ENCODE results near the gene HERC4.
"Not testable (repeated sequence)": the region's sequence is repeated elsewhere in the genome, so short reads cannot be mapped to it uniquely, and the experiment has no call there.

HERC4 gene

DNA sequence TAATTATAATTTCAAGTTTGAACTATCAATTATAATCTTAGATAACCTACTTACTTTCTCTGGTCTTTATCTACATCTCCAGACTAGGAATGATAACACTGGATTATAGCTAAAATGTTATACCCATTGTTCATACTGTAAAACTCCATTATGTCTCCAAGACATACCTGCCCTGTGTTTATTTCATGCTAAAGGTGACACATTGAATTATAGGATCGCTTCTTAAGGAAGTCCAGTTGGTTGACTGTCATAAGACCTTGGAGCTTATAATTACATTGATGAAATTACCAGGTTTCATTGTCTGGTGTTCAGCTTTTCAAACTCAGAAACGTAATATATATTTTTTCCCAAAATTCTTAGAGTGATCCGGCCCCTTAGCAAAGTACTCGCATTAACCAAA lies 15.5 kb upstream of the HERC4 start:
- DNase-seq = no peak

DNA sequence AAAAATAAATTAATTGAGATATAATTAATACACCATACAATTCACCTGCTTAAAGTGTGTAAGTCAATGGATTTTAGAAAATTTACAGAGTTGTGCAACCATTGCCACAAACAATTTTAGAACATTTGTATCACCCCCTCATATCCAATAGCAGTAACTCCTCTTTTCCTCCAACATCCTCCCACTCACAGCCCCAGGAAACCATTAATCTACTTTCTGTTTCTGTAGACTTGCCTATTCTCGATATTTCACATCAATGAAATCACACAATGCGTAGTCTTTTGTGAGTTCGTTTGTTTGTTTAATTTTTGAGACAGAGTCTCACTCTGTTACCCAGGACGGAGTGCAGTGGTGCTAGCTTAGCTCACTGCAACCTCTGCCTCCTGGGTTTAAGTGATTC lies 13.7 kb upstream of the HERC4 start:
- no peak for DNase-seq

DNA sequence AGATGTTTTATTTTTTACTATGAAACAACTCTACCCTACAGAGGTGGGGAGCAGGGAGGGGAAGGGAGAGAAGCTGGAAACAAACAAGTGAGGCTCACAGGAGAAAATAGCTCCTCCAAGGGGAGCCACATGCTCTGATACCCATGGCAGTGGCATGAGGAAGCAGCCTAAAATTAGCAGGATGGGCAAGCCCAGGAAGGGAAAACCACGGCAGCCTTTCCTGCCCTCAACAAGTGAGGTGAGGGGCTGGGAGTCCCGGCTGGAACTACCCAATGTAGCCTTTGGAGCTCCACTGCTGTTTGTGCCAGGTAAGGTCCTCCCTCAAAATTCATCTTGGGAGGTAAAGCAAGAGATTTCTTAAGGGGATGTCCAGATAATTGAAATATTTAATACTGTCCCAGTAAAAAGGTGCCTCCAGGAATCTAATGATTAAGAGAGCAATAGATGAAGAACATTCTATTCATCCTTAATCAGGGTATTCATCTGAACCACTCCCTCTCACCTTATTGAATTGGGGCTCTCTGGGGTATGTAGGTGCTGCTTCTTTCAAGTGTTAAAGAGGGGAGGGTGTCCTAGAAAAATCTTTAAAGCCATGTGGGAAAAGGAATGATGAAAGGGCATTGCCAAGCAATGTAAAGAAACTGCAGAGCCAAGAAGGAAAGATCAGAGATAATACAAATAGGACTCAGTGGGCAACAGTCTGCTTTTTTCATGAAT lies 12.8 kb upstream of the HERC4 start:
- no peak for DNase-seq

DNA sequence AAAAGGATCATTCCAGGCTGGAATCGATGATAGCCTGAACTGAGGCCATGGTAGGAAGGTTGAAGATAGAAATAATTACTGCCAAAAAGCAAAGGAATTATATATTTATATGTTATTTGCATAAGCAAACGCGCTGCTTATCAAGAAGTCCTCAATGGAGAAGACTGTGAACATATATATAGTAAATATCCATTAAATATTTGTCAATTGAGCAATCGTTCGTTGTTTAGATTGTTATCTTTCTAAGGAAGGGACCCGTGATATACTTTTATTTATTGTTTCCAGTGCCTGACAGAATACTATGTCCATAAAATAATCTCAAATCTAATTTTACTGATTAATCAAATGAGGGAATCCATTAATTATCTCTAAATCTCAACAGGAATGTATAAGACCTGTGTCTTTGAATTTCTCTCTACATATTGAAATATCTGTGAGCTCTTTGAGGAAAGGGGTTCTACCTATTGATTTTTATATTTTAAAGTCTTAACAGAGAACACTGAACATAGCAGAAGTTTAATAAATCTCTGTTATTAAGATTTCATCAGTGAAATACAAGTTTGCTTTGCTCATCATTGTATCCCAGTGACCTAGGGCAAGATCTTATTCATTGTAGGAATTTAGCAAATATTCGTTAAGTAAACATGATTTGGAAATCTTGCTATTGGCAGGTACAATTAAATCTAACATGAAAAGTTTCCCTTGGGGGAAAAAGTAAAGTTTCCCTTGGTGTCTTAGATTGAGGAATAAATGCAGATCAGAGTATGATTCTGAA lies 12.0 kb upstream of the HERC4 start:
- DNase-seq = no peak

DNA sequence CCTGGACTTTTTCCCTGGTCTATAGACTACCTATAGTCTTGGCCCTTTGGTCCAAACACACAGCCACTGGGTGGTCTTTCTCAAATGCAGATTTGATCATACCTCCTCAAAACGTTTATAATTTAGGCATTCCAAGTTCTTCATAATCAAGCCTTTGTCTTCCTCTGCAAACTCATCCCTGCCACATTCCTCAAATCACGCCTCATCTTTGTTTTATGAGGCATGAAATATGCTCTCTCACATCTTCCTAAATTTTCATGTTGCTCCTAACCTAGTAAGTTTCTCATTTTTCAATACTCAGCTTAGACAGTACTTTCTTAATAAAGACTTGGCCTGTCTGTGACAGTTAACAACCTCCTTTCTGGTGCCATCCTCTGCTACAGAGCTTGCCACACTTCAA lies 10.9 kb upstream of the HERC4 start:
- DNase-seq = no peak

DNA sequence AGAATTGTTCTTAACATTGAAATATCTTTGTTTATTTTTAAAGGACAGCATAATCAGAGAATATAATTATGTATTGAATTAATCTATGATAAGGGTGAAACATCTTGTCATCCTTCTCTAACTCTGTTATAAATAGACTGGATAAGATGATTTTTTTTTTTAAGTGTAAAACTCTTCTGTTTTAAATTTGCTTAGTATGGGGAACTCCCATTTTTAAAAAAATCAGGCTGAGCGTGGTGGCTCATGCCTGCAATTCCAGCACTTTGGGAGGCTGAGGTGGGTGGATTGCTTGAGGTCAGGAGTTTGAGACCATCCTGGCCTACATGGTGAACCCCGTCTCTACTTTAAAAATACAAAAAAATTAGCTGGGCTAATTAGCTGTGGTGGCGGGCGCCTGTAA lies 9.4 kb upstream of the HERC4 start:
- no peak for DNase-seq

DNA sequence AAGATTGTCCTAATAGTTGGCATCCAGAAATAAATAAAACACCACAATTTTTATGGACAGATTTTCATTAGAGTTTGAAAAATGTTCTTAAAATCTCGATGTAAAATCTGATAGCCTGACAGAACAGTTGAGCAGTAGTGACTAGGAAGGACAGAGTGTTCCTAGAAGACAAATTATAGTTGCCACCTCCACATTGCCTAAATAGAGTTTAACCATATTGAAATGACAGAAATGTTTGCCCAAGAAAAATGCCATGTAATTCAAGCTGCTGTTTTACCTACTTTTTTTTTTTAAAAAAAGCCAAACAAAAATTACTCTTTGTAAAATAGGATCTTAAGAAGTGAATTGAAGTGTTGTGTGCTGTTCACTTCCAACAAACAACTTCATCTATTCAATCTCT lies 8.9 kb upstream of the HERC4 start:
- no peak for DNase-seq

DNA sequence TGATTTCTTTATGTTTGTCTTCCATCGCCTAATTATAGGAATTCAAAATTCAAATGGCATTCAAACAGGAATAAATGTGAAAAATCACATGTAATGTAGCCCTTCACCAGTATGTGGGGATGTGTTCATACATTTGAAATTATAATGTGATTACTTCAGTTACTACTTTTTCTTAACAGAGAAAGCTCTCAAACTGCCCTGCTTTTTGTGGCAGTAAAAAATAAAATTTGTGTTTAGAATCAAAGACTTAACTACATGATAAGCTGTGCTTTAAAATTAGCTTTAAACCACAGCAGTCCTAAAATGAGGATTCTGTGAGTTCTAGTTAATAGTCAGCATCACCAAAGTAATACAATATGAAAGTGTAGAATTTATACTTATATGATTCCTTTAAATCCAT lies 7.8 kb upstream of the HERC4 start:
- no peak for DNase-seq

DNA sequence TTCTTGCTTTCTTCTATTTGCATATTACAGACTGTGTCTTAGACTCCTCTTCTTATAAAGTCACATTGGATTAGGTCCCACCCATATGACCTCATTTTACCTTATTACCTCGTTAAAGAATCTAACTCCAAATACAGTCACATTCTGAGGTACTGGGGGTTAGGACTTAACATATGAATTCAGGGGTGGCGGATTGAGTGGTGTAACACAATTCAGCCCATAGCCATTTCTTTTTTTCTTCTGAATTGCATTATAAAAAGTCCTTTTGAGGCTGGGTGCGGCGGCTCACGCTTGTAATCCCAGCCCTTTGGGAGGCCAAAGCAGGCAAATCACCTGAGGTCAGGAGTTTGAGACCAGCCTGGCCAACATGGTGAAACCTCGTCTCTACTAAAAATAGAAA lies 6.8 kb upstream of the HERC4 start:
- no peak for DNase-seq

DNA sequence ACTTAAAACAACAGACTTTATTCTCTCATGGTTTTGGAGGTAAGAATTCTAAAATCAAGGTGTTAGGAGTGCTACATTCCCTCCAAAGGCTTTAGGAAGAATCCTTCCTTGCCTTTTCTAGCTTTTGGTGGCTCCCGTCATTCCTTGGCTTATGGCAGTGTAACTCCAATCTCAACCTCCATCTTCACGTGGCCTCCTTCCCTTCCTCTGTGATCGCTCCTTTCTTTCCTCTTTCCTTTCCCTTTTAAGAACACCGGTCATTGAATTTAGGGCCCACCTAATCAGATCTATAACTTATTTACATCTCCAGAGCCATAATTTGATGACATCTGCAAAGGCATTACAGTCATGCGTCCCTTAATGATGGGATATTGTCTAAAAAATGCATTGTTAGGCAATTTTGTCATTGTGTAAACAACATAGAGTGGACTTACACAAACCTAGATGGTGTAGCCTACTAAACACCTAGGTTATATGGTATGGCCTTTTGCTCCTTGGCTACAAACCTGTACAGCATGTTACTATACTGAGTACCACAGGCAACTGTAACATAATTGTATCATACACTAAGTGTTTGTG lies 5.9 kb upstream of the HERC4 start:
- DNase-seq = no peak

DNA sequence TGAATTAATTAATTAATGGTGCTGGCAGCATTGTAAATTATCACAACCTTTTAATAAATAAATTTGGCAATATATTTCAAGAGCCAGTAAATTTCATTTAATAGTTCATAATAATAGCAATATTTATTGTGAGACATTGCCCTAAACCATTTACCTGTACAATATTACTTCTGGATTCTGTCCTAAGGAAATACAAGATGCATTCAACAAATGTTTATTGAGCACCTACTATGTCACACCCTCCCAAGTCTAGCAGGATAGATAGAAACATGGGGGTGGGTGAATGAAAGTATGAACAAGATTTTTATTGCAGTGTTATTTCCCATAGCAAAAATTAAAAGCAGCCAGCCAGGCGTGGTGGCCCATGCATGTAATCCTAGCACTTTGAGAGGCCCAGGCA lies 4.4 kb upstream of the HERC4 start:
- no peak for DNase-seq

DNA sequence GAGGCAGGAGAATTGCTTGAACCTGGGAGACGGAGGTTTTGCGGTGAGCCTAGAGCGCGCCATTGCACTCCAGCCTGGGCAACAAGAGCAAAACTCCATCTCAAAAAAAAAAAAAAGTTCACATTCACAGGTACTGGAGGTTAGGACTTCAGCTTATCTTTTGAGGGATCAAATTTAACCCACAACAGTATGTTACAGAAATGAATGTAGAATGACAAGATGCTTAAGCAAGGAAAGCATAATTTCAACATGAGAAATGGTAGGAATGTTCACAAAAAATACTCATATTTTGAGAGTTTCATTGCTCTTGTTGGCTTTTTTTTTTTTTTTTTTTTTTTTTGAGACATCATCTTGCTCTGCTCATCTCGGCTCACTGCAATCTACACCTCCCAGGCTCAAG lies 1.9 kb upstream of the HERC4 start:
- DNase-seq = no peak

DNA sequence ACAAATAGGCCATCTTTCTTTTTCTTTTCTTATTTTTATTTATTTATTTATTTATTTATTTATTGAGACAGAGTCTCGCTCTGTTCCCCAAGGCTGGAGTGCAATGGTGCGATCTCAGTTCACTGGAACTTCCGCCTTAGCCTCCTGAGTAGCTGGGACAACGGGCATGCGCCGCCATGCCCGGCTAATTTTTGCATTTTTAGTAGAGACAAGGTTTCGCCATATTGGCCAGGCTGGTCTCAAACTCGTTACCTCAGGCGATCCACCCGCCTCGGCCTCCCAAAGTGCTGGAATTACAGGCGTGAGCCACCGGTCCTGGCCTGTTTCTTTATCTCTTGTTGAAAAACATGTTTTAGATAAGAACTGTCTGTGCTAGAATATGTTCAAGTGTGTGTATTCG lies 998 bp upstream of the HERC4 start:
- DNase-seq = not testable (repeated sequence)

DNA sequence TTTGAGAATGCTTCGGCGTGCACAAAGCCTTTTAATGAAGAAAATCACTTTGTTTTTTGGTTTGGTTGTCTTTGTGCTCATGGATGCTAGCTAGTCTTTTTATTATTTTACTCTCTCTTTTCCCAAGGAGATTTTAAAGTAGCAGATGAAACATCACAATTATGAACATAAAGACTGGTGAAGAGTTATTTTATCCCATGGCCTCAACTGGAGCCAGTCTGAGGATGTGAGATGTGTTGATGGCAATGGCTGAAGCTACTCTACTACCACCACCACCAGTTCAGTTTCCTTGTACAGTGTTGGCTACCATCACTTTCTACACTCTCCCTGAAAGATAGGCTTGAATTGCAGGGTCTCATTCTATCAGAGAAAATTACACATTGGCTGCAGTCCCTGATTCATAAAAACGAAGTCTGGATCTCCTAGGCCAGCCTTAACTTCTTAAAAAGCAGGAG lies 494 bp upstream of the HERC4 start:
- DNase-seq = no peak

DNA sequence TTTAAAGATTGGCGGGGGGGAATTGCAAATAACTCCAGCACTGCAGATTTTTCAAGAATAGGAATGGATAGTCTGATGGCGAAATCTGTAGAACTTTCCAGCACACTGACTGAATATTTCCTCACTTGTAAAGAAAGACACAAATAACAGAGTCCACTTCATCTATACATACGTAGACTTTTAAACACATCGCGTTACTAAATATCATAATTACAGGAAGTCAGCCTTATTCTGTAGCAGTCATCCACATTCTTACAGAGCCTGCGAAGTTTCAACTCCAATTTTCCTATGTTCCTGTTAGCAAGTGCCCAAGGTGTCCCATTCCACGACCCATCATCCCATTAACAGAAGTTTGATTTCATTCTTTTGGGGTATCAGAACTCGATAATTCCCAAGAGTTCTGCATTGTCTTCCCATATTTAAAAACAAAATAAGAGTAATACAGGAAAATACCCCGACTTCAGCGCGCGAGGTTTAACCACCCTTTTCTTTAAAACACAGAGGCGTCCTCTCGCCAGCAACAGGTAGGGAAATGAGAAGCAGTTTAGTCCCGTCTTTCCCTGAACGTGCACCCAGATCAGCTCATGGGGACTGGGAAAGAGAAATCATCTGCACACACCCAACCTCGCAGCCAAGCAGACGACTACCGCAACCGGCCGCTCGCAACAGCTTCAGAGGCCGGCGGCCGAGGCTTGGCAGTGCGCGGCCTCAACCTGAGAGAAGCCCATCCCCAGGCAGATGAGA lies 880 bp downstream of the HERC4 start:
- no peak for DNase-seq

DNA sequence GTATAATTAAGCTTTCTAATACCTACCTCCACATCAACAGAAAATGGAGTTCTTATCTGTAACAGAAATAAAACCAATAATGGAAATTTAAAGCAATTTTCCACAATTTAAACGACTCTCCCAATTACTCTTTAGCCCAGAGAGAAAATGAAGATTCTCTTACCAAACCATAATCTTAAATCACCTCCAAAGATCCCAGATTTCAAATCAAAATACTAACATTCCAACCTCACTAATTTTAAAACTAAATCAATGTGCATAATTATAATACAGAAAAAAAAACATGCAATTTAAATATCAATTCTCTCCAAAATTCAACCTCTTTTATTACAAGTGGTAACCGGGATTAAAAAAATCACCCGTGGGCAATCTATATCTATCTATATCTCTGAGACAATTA lies 1.5 kb downstream of the HERC4 start:
- DNase-seq = no peak

DNA sequence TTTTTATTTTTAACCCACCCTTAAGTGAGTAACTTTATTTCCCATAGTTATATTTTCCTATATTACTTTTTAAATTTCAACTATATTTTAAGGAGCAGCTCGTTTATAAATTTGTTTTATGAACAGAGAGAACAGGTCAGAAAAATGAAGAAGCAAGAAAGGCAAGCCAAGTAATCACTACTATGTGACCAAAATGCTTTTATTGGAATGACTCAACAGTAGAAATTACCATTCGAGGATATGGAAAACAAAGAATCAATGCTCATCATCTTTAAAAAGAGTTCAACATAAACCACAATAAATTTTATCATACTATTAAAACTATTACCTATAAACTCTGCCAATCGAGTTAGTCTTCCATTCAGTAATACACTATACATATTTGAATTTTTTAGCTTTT lies 7.6 kb downstream of the HERC4 start:
- DNase-seq = no peak

DNA sequence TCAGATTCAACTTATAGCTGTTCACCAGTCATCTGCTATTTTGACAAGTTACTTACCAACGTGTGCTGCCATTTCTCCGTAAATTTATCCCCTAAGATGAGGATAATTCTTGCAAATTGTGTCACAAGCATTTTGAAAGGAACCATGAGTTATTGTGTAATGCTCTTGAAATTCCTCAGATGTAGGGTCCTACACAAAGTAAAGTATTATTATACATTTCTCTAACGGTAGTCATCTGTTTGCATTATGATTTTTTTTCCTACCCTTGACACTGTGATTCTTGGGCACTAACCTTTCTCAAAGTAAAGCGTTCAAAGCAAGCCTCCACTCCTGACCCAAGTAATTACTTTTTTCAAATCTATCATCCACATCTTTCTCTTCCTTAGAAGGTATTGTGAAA lies 8.1 kb downstream of the HERC4 start:
- DNase-seq = no peak

DNA sequence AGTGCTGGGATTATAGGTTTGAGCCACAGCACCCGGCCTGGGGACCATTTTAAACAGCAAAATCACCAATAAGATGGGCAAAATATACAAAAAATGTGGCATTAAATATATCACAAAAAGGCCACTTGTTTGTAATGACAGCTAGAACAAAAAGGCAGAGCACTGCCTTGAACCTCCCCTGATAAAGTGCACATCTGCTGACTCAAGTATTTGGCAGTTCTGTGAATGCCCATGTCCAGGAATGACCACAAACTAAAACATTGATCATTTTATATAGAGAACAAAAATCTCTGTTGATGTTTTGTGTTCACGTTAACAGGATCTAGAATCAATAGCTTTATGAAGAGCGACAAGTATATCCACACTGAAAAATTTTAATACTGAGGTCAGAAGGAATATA lies 21.5 kb downstream of the HERC4 start:
- DNase-seq = no peak

DNA sequence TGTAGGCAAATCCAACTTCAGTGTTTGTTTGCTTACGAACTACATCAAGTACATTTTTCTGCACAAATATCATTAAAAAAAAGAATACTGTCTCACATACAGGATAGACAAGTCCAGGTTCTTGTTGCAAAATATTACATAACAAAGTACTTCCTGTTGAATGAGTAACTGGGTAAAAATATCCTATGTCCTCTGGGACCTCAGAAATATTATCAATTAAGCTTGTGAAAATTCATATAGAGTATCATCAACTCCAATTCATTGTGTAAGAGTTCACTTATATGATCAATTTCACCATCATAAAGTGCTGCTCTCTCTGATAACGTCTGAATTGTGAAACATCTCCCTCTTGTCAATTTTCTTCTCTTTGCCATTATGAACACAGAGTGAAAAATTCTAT lies 22.6 kb downstream of the HERC4 start:
- no peak for DNase-seq

DNA sequence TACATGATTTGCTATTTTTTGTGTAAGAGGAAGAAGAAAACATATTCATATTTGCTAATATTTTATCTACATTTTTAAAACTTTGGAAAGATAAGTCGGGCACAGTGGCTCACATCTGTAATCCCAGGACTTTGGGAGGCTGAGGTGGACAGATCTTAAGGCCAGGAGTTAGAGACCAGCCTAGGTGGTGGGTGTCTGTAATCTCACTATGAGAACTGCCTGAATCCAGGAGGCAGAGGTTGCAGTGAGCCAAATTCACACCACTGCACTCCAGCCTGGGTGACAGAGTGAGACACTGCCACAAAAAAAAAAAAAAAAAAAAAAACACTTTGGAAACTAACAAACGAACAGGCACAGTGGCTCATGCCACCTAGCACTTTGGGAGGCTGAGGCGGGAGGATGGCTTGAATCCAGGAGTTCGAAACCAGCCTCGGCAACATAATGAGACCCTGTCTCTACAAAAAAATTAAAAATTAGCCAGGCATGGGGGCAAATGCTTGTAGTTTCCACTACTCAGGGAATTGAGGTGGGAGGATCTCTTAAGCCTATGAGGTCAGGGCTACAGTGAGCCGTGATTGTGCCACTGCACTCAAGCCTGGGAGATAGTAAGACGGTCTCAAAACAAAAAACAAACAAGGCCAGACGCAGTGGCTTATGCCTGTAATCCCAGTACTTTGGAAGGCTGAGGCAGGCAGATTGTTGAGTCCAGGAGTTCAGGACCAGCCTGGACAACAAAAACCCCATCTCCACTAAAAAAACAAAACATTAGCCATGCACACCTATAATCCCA lies 25.6 kb downstream of the HERC4 start:
- no peak for DNase-seq

DNA sequence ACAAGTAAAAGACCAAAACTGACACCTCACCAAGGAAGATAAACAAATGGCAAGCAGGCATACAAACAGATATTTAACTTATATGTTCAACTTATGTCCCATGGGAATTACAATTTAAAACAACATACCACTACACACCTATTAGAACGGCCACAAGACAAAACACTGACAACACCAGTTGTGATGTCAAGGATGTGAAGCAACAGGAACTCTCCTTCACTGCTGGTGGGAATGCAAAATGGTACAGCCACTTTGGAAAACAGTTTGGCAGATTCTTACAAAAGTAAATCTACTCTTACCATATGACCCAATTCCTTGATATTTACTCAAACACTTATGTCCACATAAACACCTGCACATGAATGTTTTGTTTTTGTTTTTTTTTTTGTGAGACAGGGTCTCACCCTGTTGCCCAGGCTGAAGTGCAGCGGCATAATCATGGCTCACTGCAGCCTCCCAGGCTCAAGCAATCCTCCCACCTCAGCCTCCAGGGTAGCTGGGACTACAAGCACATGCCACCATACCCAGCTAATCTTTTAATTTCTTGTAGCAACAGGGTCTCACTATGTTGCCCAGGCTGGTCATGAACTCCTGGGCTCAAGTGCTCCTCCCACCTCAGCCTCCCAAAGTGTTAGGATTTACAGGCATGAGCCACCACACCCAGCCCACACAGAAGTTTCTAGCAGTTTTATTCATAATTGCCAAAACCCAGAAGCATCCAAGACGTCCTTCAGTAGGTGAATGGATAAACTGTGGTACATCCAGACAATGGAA lies 27.3 kb downstream of the HERC4 start:
- DNase-seq = no peak
